Effector memory CD8-positive, alpha-beta T cell (primary cell): ENCODE measurements around the gene CTAGE1.
"Not testable (repeated sequence)": the region's sequence is repeated elsewhere in the genome, so short reads cannot be mapped to it uniquely, and the experiment has no call there.

Source experiments
- ATAC-seq: fragments of 150-1000 bp; cut with Tn5 transposase; replicated peaks from 2 replicates; pipeline ENCODE4 v1.10.0; 2021; ENCODE audit warnings: mild to moderate bottlenecking, moderate library complexity
- DNase-seq, 3 experiments: peaks; one replicate each; pipeline ENCODE4 v3.0.0; 2021
- H3K27ac Mint-ChIP-seq, 2 donors: one replicate each; pipeline ENCODE4 v1.8.0; 2022; ENCODE audit warnings: mild to moderate bottlenecking in 2 of 2, mixed read lengths in 2 of 2, moderate library complexity in 2 of 2
- H3K27me3 Mint-ChIP-seq, 2 donors: one replicate each; pipeline ENCODE4 v1.8.0; 2022; ENCODE audit warnings: mixed read lengths in 2 of 2
- H3K36me3 Mint-ChIP-seq: one replicate; pipeline ENCODE4 v1.8.0; 2022; ENCODE audit warnings: mild to moderate bottlenecking, moderate library complexity, mixed read lengths; ENCODE audit not compliant: insufficient read depth
- H3K4me1 Mint-ChIP-seq, 2 donors: one replicate each; pipeline ENCODE4 v1.8.0; 2022; ENCODE audit warnings: low read depth in 2 of 2, mixed read lengths in 2 of 2
- H3K4me3 Mint-ChIP-seq, 2 donors: one replicate each; pipeline ENCODE4 v1.8.0; 2022; ENCODE audit warnings: mild to moderate bottlenecking in 2 of 2, mixed read lengths in 2 of 2, moderate library complexity in 2 of 2
- H3K9me3 Mint-ChIP-seq, 2 donors: one replicate each; pipeline ENCODE4 v1.8.0; 2022; ENCODE audit warnings: mixed read lengths in 2 of 2

The CTAGE1 gene

DNA sequence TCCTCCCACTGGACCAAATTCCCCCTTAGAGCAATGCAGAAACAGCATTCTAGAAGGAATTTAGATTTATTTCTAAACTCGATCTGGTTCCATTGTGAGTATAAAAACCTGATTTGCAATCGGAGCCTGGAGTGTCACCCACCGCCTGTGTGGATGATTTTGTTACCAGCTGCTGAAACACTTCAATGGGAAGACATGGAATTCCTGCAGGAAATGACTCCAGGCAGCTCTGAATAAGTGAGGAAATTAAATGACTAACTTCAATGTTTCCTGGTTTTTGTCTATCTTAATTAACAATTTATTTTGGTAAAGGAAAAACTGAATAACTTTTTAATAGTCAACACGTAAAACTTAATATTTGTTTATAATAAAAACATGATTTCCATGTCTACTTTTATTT, 19.3 kb downstream of the CTAGE1 start:
- no peak overlapping the region for H3K27ac Mint-ChIP-seq
- no peaks in the 10 kb centered on the region for H3K36me3 Mint-ChIP-seq
- H3K4me3 Mint-ChIP-seq = no peak overlapping the region
- peaks cover 0 to 5% of the 10 kb centered on the region in 2 donors for H3K4me1 Mint-ChIP-seq
- ATAC-seq (no peak), DNase-seq (no peak)
- H3K27me3 Mint-ChIP-seq = no peaks in the 10 kb centered on the region
- H3K9me3 Mint-ChIP-seq = peaks cover 0 to 2% of the 10 kb centered on the region in 2 donors

DNA sequence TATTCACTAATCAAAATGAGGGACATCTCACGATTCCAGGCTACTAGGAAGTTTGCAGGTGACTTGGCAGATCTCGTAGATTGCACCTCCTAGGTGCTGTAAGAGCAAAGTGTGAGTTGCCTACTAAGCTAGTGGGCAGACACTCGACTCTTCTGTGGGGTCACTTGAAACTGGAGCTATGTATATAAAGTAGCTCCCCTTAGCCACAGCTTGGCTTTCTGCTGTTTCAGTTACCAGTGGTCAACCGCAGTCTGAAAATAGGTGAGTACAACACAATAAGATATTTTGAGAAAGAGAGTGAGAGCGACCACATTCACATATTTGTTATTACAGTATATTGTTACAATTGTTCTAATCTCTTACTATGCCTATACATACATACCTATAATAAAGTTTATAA, 23.3 kb downstream of the CTAGE1 start:
- Mint-ChIP-seq H3K27me3 (no peaks in the 10 kb centered on the region), H3K4me3 (no peak overlapping the region), H3K36me3 (no peaks in the 10 kb centered on the region), H3K9me3 (no peaks in the 10 kb centered on the region), H3K4me1 (peaks cover 14 to 35% of the 10 kb centered on the region in 2 donors), H3K27ac (no peak overlapping the region)
- no peak for DNase-seq
- ATAC-seq = no peak

DNA sequence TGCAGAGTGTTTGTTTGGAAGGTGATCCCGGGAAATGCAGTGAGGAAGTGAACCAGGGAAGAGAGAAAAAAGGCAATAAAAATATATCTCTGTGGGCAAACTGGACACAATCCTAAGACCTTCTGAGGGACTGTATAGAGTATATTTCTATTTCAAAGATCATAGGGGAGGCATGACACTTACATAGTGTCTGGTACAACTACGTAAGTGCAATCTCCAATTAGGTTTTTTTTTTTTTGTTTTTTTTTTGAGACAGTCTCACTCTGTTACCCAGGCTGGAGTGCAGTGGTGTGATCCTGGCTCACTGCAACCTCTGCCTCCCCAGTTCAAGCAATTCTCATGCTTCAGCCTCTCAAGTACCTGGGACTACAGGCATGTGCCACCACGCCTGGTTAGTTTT, 24.6 kb downstream of the CTAGE1 start:
- not testable (repeated sequence) for DNase-seq, H3K27me3 Mint-ChIP-seq, ATAC-seq, H3K9me3 Mint-ChIP-seq, H3K36me3 Mint-ChIP-seq, H3K4me3 Mint-ChIP-seq
- H3K27ac Mint-ChIP-seq = peak overlapping the region; percentile 38 to 44
- peaks cover 21 to 42% of the 10 kb centered on the region in 2 donors for H3K4me1 Mint-ChIP-seq

DNA sequence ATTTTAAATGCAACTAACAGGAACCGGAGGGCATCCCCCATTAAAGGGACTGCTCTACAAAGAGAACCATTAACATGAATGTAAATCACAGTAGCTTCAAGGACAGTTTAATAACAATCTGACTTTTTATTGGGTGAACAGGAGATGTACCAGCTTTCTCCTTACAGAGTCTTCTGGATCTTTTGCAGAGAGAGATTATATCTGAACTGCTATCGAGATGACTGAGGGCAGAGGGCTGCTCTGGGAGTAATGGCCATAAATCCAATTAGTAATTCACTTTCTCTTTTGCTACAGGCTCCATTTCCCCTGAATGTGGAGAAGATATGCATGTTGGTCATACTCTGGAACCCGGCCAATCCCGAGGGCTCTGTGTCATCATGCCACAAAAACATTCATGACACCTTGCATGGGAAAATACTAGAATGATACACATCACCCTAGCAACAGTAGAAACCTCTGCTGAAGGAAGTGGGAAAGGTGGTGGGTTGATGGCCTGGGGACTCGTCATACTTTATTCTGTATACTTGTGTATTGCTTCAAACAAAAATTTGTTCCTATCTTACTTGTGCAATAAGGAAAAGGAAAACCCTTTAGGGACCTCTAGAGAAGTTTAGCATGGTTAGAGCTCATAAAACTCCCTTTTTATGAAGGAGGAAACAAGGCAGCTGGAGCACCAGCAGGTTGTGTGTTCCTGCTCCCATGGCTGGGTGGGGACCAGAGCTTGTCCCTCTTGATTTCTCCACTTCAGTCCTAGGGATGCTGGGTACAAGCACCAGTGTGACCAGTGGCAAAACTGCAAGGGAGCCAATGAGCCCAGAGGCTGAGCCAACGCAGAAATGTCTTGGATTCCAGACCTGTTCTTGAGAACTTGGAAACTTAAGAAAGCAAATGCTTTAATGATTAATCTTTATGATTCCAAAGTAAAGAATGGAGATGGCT, 26.0 kb downstream of the CTAGE1 start:
- peak; percentile 95 for ATAC-seq

DNA sequence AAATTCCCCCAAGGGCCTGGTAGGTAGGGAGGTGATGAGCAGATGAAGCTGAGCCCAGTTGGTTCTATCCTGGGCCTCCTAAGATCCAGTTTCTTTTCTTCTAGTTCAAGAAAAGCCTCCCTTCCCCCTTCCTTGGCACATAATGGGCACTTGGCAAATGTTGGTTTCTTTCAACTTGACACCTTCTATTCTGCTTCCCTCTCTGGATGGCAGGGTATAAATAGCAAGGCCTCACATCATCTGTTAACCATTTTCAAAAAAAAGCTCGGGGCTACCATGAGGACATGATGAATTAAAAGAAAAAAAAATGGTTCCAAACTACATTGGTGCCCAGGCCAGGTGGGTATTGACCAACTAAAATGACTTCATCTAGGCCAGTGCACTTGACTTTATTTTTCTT, 29.9 kb downstream of the CTAGE1 start:
- Mint-ChIP-seq H3K9me3 (no peaks in the 10 kb centered on the region), H3K27ac (peak overlapping the region in 1 of 2 donors; percentile 63), H3K36me3 (peaks cover 3% of the 10 kb centered on the region), H3K27me3 (no peaks in the 10 kb centered on the region), H3K4me3 (no peak overlapping the region), H3K4me1 (peaks cover 27 to 45% of the 10 kb centered on the region in 2 donors)
- ATAC-seq (no peak), DNase-seq (no peak)

More for the DNA sequence above, 26.0 kb downstream of the CTAGE1 start:
- peak; percentile 66 to 74 (median 68) for DNase-seq
- Mint-ChIP-seq H3K27ac (peak overlapping the region; percentile 80 to 96), H3K27me3 (no peaks in the 10 kb centered on the region), H3K4me3 (peak overlapping the region; percentile 44 to 50), H3K4me1 (peaks cover 25 to 47% of the 10 kb centered on the region in 2 donors), H3K36me3 (peaks cover 3% of the 10 kb centered on the region), H3K9me3 (no peaks in the 10 kb centered on the region)

DNA sequence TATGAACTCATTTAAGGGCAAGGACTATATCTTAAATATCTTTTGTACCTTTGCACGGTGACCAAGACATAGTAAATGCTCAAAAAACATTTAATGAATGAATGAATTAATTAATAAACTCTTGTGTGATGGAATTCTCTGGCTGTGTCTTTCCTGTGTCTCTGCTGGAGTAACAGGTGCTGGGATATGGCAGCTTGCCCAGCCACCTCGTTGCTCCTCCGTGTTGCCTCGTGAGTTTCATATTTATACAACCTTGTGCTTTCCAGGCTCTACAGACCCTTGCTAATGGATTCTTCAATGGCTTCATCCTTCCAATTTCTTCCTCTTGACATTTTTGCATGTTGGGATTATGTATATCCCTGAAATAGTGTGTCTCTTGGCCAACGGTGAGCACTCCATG, 30.4 kb downstream of the CTAGE1 start:
- Mint-ChIP-seq H3K4me1 (peaks cover 27 to 44% of the 10 kb centered on the region in 2 donors), H3K27me3 (no peaks in the 10 kb centered on the region), H3K9me3 (no peaks in the 10 kb centered on the region), H3K36me3 (peaks cover 3% of the 10 kb centered on the region), H3K4me3 (no peak overlapping the region), H3K27ac (peak overlapping the region in 1 of 2 donors; percentile 63)
- DNase-seq = no peak
- no peak for ATAC-seq

DNA sequence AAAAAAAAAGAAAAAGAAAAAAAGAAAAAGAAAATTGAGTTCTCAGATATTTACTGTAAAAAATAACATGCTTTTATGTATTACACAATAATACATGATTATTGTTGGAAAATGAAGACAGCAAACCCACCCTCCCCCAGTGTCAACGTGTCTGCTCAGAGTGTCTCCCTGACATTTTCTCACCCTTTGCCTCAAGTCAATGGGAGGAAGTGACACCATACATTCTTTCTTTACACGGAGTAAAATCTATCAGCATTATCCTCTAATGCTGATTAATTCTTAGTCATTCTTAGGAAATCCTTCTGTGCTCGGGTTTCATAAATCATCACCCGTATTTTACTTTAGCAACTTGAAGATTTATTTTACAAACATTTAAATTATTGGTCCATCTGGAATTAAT, 32.0 kb downstream of the CTAGE1 start:
- DNase-seq (peak in 1 of 3 experiments; percentile 39), ATAC-seq (peak; percentile 95)
- Mint-ChIP-seq H3K27ac (peak overlapping the region in 1 of 2 donors; percentile 49), H3K4me3 (peak overlapping the region in 1 of 2 donors; percentile 18), H3K27me3 (no peaks in the 10 kb centered on the region), H3K4me1 (peaks cover 12 to 27% of the 10 kb centered on the region in 2 donors), H3K36me3 (peaks cover 3% of the 10 kb centered on the region), H3K9me3 (no peaks in the 10 kb centered on the region)

DNA sequence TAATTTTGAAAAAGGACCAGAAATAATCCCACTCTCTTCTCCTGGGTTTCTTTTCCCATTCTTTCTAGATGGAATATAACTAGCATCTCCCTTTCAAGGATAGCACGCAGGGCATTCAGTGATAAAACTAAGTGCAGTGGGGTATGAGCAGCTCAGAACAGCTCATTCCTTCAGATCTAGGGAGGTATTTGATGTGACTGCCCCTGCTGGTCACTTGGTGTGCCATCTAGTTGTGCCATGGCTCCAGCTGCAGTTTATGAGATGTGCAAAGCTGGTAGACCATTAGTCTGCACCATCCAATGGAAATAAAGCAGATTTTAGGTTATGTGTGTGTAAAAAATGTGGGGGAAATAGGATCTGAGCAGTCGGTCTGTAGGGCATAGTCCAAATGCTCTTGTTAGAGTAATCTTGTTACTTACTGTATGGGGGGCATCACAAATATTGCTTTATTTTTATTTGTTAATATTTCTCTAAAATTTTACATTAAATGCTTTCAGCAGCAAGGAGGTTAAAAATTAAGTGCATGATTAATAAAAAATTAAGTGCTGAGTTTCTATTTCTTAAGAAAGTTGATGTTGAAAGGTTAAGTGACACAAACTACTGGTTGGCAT, 38.9 kb downstream of the CTAGE1 start:
- Mint-ChIP-seq H3K27me3 (peaks cover 0 to 8% of the 10 kb centered on the region in 2 donors), H3K4me1 (peaks cover 3 to 9% of the 10 kb centered on the region in 2 donors), H3K4me3 (no peak overlapping the region), H3K27ac (no peak overlapping the region), H3K9me3 (no peaks in the 10 kb centered on the region), H3K36me3 (no peaks in the 10 kb centered on the region)
- ATAC-seq (peak; percentile 92), DNase-seq (peak; percentile 27 to 43 (median 27))

DNA sequence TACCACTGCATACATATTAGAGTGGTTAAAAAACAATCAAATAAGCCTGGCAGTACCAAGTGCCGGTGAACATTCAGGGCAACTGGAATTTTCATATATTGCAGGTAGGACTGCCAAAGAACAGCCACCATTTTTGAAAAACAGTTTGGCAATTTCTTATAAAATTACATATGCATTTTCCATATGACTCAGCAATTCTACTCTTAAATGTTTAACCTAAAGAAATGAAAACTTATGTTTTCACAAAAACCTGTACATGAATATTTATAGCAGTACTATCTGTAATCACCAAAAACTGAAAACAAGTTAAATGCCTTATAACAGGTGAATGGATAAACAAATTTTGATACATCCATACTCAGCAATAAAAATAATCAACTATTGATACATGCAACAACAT, 39.9 kb downstream of the CTAGE1 start:
- H3K4me1 Mint-ChIP-seq = peaks cover 3 to 9% of the 10 kb centered on the region in 2 donors
- H3K27ac Mint-ChIP-seq = no peak overlapping the region
- no peak overlapping the region for H3K4me3 Mint-ChIP-seq
- ATAC-seq (no peak), DNase-seq (no peak)
- peaks cover 0 to 10% of the 10 kb centered on the region in 2 donors for H3K27me3 Mint-ChIP-seq
- H3K9me3 Mint-ChIP-seq = no peaks in the 10 kb centered on the region
- no peaks in the 10 kb centered on the region for H3K36me3 Mint-ChIP-seq

DNA sequence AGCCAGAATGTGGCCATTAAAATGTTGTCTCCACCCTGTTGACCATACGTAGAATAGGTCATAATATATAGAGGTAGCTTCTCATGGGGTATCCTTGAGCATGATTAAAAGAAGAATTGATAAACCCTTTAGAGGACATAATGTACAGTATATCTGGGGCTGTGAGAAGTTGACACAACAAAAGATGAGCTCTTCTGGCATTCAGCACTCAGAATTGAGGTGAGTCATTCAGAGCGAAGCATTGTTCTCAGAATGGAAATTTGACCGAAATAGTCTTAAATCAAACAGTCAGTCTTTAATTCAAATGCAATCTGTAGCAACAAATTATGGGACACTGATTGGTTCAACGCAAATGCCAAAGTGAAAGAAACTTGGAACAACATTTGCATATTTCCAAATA, 47.3 kb downstream of the CTAGE1 start:
- peaks cover 5 to 14% of the 10 kb centered on the region in 2 donors for H3K4me1 Mint-ChIP-seq
- no peak overlapping the region for H3K27ac Mint-ChIP-seq
- no peak overlapping the region for H3K4me3 Mint-ChIP-seq

DNA sequence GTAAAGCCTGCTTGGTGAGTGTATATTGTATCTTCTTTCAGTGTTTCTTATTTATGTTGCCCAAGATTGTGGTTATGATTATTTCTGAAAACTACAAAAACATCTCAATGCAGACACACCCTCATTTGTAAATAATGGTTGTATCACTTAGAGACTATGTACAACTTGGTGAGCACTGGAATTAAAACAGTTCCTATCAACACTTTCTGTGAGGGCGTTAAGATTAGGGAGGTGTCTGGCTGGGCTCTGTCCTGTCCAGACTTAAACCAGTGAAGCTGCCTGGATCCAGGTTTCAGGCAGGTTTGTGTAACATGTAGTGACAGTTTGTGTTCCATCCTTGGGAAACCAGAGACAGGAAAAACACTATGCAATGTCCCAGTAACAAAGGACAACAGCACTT, 49.7 kb downstream of the CTAGE1 start:
- Mint-ChIP-seq H3K27ac (no peak overlapping the region), H3K9me3 (no peaks in the 10 kb centered on the region), H3K4me3 (no peak overlapping the region), H3K4me1 (peaks cover 7 to 9% of the 10 kb centered on the region in 2 donors), H3K36me3 (no peaks in the 10 kb centered on the region), H3K27me3 (no peaks in the 10 kb centered on the region)
- no peak for ATAC-seq
- DNase-seq = no peak

More for the DNA sequence above, 47.3 kb downstream of the CTAGE1 start:
- DNase-seq (no peak), ATAC-seq (no peak)
- H3K36me3 Mint-ChIP-seq = no peaks in the 10 kb centered on the region
- H3K9me3 Mint-ChIP-seq = no peaks in the 10 kb centered on the region
- peaks cover 0 to 10% of the 10 kb centered on the region in 2 donors for H3K27me3 Mint-ChIP-seq

DNA sequence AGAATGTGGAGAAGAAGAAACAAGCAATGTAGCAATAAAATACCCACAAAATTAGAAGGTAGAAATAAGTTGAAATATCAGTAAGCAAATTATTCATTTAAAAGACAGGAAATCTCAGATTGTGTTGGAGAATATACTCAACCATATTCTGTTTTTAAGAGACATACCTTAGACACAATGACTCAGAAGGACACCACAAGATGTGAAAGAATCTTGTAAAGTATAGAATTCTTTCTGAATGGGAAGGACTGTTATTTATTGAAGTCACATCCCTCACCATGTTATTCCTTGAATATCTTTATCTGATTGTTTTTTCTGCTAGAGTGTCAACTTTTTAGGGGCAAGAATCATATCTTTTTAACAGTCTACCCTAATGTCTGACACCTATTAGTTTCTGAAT, 50.4 kb downstream of the CTAGE1 start:
- Mint-ChIP-seq H3K36me3 (no peaks in the 10 kb centered on the region), H3K4me3 (no peak overlapping the region), H3K27ac (no peak overlapping the region), H3K27me3 (no peaks in the 10 kb centered on the region), H3K4me1 (peaks cover 7 to 9% of the 10 kb centered on the region in 2 donors), H3K9me3 (no peaks in the 10 kb centered on the region)
- ATAC-seq = no peak
- DNase-seq = no peak

DNA sequence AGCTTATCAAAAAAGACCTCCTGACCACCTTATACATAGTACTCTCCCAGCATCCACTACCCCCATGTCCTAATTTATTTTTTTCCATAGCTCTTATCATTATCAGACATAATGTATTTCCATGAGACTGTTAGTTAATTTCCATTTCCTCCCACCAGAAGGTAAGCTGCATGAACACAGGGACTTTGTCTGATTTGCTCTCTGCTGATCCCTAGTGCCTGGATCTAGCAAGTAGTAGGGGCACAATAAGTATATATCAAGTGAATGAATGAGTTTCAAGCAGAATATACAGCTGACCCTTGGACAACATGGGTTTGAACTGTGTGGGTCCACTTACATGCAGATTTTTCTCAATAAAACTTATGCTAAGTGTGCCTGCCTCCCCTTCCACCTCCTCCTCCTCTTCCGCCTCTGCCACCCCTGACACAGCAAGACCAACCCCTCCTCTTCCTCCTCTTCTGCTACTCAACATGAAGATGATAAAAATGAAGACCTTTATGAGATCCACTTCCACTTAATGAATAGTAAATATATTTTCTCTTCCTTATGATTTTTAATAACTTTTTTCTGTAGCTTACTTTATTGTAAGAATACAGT, 53.8 kb downstream of the CTAGE1 start:
- DNase-seq (no peak), ATAC-seq (peak; percentile 73)
- Mint-ChIP-seq H3K27ac (no peak overlapping the region), H3K4me3 (no peak overlapping the region), H3K9me3 (no peaks in the 10 kb centered on the region), H3K4me1 (peaks cover 7 to 9% of the 10 kb centered on the region in 2 donors), H3K36me3 (no peaks in the 10 kb centered on the region), H3K27me3 (no peaks in the 10 kb centered on the region)
